Forelimb muscle (tissue), 1 donor: ENCODE results near the gene FSTL4. TPM values are rescaled to one million over a fixed set of nuclear protein-coding genes. Genes with fewer than 3 reads are reported as not detected.
"Not testable (repeated sequence)": the region's sequence is repeated elsewhere in the genome, so short reads cannot be mapped to it uniquely, and the experiment has no call there.

Experiments used
- DNase-seq: peaks from one replicate; pipeline ENCODE4 v3.0.0-alpha.2; 2013; ENCODE audit warnings: low read depth
- polyA plus RNA-seq: library from polyadenylated mRNA; unstranded; fragments of 120-200 nt; gene quantifications from one replicate; pipeline ENCODE4 v1.2.1, GENCODE V29; 2013; ENCODE audit not compliant: insufficient read length

FSTL4 gene
- polyA plus RNA-seq, 1 donor: 3.6 TPM

DNA sequence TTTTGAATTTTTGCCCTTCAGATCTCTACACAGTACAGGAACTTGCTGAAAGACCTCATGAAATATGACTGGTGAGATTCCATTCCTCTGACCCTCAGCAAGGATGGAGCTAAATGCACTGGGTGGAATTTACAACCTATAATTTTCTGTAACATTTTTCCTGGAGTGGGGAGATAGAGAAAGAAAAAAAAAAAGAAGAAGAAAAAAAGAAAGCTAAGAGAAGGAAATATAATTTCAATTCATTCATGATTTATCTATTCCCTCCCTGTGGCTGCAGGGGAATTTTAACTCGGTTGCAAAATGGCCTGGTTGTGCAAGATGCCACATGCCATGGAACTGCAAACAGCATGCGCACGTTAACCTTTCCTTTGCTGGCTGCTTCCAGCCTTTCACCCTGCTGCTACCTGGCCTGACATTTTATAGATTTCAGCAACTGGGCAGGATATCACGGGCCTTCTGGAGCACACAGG is 155.4 kb downstream of the FSTL4 start:
- no peak for DNase-seq

DNA sequence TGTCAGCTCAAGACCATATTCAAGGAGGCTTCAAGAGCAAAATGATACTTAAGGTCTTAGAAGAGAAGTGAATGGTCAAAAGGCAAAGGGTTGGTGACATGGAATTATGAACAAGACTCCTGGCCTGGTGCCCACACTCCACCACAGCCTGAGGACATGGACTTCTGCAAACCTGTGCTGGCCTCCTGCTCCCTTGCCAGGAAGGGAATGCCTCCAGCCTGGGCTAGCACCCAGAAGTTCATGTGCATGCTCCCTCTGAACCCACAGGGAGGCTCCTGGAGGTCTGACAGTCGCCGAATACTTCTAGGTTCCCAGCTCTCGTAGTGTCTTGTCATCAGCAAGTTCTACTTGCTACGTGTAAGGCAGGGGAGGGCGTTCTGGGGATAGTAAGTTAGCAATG is 156.7 kb downstream of the FSTL4 start:
- no peak for DNase-seq

GRCh38 chr5:133454442-133454841 is 157.9 kb downstream of the FSTL4 start:
- no peak for DNase-seq

- no peak for DNase-seq
These were observed 158.5 kb downstream of the FSTL4 start for GRCh38 chr5:133453831-133454230.

- DNase-seq: no peak
These were observed 159.1 kb downstream of the FSTL4 start for GRCh38 chr5:133453084-133453780.

DNA sequence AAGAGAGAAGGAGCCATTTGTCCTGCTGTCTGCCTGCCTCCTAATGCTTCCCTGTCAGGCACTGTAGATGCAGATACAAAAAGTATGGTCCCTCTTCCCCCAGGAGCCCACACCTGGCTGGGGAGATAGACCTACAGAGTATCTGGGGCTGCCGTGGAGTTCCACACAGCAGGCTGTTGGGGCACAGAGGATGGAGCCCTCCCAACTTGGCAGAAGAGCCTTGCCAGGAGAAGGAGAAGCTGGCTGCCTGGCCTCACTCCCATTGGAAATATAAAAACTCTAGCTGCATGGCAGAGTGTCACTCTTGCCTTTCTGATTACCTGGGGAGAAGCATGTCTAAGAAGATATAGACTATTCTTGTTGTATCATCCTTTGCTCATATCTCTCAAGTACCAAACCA is 160.4 kb downstream of the FSTL4 start:
- no peak for DNase-seq

DNA sequence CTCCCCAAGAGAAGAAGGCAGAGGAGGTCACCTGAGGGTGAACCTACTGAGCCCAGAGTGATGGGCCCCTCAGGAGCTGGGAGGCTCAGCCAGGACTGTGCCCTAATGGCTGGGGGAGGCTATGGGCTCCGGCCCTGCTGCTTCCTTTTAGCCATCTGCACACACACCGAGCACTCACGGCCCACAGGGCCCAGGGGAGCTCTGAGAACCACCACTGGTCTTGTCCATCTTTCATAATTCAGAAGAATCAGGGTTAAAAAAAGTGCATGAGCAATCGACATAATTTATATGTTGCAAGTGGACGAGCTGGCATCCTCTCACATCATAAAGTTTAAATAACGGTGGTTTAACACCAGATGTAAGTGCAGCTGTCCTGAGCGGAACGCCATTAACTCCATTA is 162.1 kb downstream of the FSTL4 start:
- DNase-seq: no peak

GRCh38 chr5:133449181-133449580 is 163.2 kb downstream of the FSTL4 start:
- DNase-seq: no peak

DNA sequence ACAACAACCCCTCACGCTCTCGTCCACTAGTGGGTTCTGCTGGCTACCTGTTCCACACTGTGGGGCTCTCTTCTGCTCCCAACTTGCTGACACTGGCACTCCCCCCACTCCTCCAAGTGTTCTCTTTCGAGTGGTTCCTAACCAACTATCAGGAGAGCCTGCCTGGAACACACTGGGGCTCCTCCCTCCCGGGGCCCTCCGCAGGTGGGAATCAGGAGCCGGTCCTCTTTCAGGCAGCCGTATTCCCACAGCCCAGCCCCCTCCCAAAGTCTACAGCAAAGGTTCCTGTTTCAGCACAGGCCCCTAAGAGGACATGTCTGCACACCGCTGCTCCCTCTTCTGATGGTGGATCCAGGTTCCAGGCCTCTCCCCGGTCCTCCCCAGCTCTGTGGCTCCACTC is 165.9 kb downstream of the FSTL4 start:
- no peak for DNase-seq

GRCh38 chr5:133445744-133446143 is 166.6 kb downstream of the FSTL4 start:
- DNase-seq: no peak

- not testable (repeated sequence) for DNase-seq
These were observed 167.1 kb downstream of the FSTL4 start for GRCh38 chr5:133445204-133445603.

DNA sequence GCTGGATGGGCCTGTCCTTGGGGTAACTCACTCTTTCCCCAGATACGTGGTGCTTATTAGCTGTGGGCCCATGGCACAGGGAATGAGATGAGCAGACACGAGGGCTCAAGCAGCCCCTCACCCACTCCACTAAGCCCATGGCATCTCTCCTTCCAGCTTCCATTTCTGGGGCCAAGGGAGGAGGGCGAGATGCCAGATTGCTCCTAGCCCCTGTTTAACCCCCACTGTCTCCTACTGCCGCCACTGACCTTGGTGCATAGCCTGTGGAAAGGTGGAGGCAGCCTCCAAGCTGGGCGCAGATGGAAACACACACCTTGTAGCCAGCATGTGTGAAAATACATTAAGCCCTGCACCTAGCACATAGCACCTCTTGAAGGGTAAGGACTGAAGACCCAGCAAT is 167.6 kb downstream of the FSTL4 start:
- DNase-seq: no peak

- no peak for DNase-seq
These were observed 171.1 kb downstream of the FSTL4 start for GRCh38 chr5:133441166-133441815.

GRCh38 chr5:133440467-133441115 is 171.8 kb downstream of the FSTL4 start:
- no peak for DNase-seq

DNA sequence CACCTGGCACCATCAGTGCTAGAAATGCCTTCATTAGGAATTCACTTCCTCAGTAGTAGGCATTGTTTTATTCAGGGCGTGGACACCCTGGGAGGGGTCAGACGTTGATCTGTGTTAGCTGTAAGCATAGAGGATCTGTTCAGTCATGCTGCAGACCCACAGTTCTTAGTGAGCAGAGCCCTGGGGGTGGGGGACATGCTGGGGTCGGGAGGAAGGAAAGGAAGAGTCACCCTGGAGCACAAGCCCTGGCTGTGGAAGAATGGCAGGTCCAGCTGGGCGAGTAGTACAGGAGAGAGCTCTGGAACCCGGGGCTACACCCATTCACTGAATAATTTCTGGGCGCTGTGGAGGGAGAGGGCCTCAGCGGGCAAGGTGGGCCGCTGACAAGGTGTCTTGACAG is 172.5 kb downstream of the FSTL4 start:
- no peak for DNase-seq

- DNase-seq: no peak
These were observed 173.9 kb downstream of the FSTL4 start for GRCh38 chr5:133438487-133438886.

GRCh38 chr5:133434336-133434735 is 178.0 kb downstream of the FSTL4 start:
- no peak for DNase-seq

GRCh38 chr5:133433641-133434040 is 178.7 kb downstream of the FSTL4 start:
- no peak for DNase-seq

DNA sequence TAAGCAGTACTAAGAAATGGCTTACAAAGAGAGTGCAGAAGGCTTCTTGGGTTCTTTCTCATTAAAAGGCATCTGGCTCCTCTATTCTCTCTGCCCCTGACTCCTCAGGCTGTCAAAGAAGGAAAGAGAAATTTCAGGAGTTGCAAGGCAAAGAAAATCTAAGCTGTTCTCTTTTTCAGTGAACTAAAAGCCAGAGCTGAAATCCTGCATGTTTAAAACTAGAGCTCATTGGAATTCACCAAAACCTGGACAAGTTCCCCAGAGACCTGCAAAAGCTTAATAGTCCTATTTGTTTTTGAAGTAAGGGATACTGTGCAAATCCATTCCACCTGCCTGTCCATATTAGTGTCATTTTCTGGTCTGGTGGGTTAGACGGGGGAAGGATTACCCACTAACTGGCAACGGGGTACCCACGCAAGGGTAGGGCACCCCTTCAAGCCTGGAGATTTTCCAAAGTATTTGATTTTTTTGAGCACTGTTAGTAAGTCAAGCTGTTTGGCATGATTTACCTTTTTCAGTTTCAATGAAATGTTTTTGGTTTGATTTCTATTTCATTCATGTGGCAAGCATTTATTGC is 179.3 kb downstream of the FSTL4 start:
- DNase-seq: no peak

DNA sequence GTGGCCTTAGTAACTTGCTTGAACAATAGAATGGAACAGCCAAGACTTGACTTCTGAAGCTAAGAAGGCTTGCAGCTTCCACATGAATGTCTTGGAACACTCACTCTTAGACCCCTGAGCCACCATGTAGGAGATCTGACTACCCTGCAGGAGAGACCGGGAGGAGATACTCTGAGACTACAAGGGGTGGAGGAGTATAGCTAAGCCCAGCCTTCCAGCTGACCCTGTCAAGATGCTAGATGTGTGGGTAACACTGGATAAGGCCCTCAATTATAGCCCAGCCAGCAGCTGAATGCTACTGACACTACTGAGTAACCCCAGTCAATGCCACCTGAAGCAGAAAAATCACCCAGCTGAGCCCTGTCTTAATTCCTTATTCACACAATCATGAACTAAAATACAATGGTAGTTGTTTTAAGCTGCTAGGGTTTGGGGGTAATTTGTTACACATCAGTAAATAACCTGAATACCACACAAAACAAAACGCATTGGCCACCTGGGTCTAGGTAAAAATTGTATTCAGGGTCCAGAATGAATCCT is 180.9 kb downstream of the FSTL4 start:
- DNase-seq: no peak

- DNase-seq: no peak
These were observed 182.2 kb downstream of the FSTL4 start for GRCh38 chr5:133430095-133430494.

GRCh38 chr5:133429046-133429445 is 183.3 kb downstream of the FSTL4 start:
- no peak for DNase-seq
